GM18526 (cell line): ENCODE results near the gene TP53TG3B.
"Not testable (repeated sequence)": the region's sequence is repeated elsewhere in the genome, so short reads cannot be mapped to it uniquely, and the experiment has no call there.

Experiments
- POLR2A ChIP-seq: IDR thresholded peaks from 3 replicates; pipeline ENCODE4 v1.6.1; 2011; ENCODE audit not compliant: insufficient read length; ENCODE audit errors: extremely low read depth

The TP53TG3B gene

GRCh38 chr16:33360541-33360940 is at the start of gene TP53TG3B:
TSS of gene TP53TG3B (plus strand) at chr16:33360841. CDS start at chr16:33360909, 68 bp downstream.
- TF ChIP-seq POLR2A: not testable (repeated sequence)
